Aorta (tissue), 5 donors: ENCODE data around the gene TBC1D16. TPM values are rescaled to one million over a fixed set of nuclear protein-coding genes. Genes with fewer than 3 reads are reported as not detected.
A peak's percentile ranks its signal among the peaks of the same experiment; 100 is the strongest.

Experiments used
- ATAC-seq: fragments of 200-7000 bp; cut with Tn5 transposase; one replicate; pipeline ENCODE4 v1.9.1; 2022; ENCODE audit warnings: moderate library complexity; ENCODE audit not compliant: low FRiP score
- DNase-seq, 2 donors: peaks; one replicate each; pipeline ENCODE4 v3.0.0-alpha.2; 2020
- H3K27ac ChIP-seq, 2 donors: one replicate each; pipeline ENCODE4 v1.5.1; 2013; ENCODE audit warnings: low read length in 2 of 2, mild to moderate bottlenecking in 2 of 2, moderate library complexity in 2 of 2, control low read depth in 1 of 2, inconsistent platforms in 1 of 2, low read depth in 1 of 2
- H3K27me3 ChIP-seq, 2 donors: one replicate each; pipeline ENCODE4 v1.6.1; 2013; ENCODE audit warnings: control low read depth in 1 of 2, low read length in 1 of 2, mild to moderate bottlenecking in 1 of 2, moderate library complexity in 1 of 2; ENCODE audit not compliant: insufficient read depth in 2 of 2, control insufficient read depth in 1 of 2
- H3K36me3 ChIP-seq, 2 donors: one replicate each; pipeline ENCODE4 v1.6.1; 2013; ENCODE audit warnings: control low read depth in 1 of 2, low read length in 1 of 2, mild to moderate bottlenecking in 1 of 2; ENCODE audit not compliant: insufficient read depth in 2 of 2, control insufficient read depth in 1 of 2
- H3K4me1 ChIP-seq, 2 donors: one replicate each; pipeline ENCODE4 v1.6.1; 2013; ENCODE audit warnings: low read length in 2 of 2, control low read depth in 1 of 2, mild to moderate bottlenecking in 1 of 2, moderate library complexity in 1 of 2; ENCODE audit not compliant: insufficient read depth in 2 of 2, control insufficient read depth in 1 of 2
- H3K4me3 ChIP-seq, 2 donors: one replicate each; pipeline ENCODE4 v1.5.1; 2013; ENCODE audit warnings: low read length in 2 of 2, control low read depth in 1 of 2, mild to moderate bottlenecking in 1 of 2
- H3K9me3 ChIP-seq: one replicate; pipeline ENCODE4 v1.6.1; 2013; ENCODE audit warnings: mild to moderate bottlenecking, low read length; ENCODE audit not compliant: control insufficient read depth
- WGBS, 2 donors: extraction: QIAGEN DNeasy Blood & Tissue Kit; methylation state at CpG; one replicate each; pipeline ENCODE4 v1.1.7; 2013; 5-methylcytosine and 5-hydroxymethylcytosine counted together
- intact Hi-C, 2 donors: fragments of 100-400 bp; cut with DNase I; formaldehyde crosslinking; loops; one replicate each; pipeline versions ENCODE4 v1.14.2 to v1.15.0; 2022
- polyA plus RNA-seq, 2 donors: library from polyadenylated mRNA; stranded (reverse); fragments of 200-250 nt; gene quantifications; one replicate each; pipeline ENCODE4 v1.2.3, GENCODE V29; 2013
- total RNA-seq, 2 donors: library from RNA; stranded (reverse); fragmentation: NEBNext Ultra II Directional; extraction: Animal tissue kit (Norgen Biotek cat#: 25700); gene quantifications; one replicate each; pipeline ENCODE4 v1.2.1, GENCODE V29; 2021
- donor health status: healthy with polysubstance abuse.
- donor health status: Bipolar disorder and iron deficiency.
- donor health status: DM: no; HTN: no; CAD: no.
- donor health status: DM: no; HTN: no; CAD: no.
- donor health status: DM: yes; HTN: yes; CAD: no.

The TBC1D16 gene
- total and polyA plus RNA-seq, 4 donors = 6.4 to 43.6 (median 27.7) TPM

DNA sequence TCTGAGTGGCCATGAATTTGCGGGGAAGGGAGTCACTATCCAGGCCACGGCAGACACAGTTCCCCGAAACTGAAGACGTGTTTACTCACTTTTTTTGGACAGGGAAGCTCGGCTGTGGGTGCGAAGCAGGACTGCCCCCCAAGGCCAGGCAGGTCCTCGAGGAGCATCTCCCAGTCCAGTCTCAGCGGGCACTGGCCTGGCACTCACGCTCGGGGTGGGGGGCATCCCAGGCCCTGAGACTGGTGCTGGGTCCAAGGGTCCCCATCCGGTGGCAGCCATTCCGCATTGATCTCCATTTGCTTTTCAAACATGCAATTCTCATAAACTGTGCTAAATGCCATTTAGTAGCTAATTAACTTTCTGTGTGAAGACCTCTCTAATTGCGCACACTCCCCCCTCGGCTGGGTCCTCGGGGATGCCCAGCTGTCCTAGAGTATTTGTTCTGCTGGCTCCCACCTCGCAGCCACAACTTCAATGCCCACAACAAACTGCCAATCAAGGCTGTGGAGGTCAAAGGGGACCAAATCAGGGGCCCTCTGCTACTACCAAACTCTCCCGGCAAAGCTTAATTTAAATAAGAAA is 50.2 kb downstream of the TBC1D16 start:
- Histone ChIP-seq H3K36me3 (no peaks in the 10 kb centered on the region), H3K9me3 (no peaks in the 10 kb centered on the region), H3K27ac (no peak overlapping the region), H3K4me3 (no peak overlapping the region), H3K27me3 (no peaks in the 10 kb centered on the region), H3K4me1 (no peaks in the 10 kb centered on the region)
- WGBS, 2 donors = 96% methylated on average over 17 of the region's 17 CpGs
- ATAC-seq (no peak), DNase-seq (peak; percentile 40 to 52)
- intact Hi-C loops = no loop called here

- Histone ChIP-seq H3K4me1 (no peaks in the 10 kb centered on the region), H3K4me3 (no peak overlapping the region), H3K27me3 (no peaks in the 10 kb centered on the region), H3K9me3 (no peaks in the 10 kb centered on the region), H3K27ac (no peak overlapping the region), H3K36me3 (no peaks in the 10 kb centered on the region)
- 86 to 92% methylated on average over 10 of the region's 10 CpGs for WGBS, 2 donors
- ATAC-seq (no peak), DNase-seq (peak; percentile 11 to 15)
- intact Hi-C loops = no loop called here
These were observed 50.8 kb downstream of the TBC1D16 start for GRCh38 chr17:79984877-79985276.

- WGBS, 2 donors = 94 to 97% methylated on average over 5 of the region's 5 CpGs
- Histone ChIP-seq H3K27me3 (no peaks in the 10 kb centered on the region), H3K4me1 (no peaks in the 10 kb centered on the region), H3K36me3 (no peaks in the 10 kb centered on the region), H3K4me3 (no peak overlapping the region), H3K9me3 (no peaks in the 10 kb centered on the region), H3K27ac (no peak overlapping the region)
- intact Hi-C loops = no loop called here
- no peak for DNase-seq
- no peak for ATAC-seq
These were observed 51.4 kb downstream of the TBC1D16 start for GRCh38 chr17:79984045-79984840.

GRCh38 chr17:79983456-79983855 is 52.2 kb downstream of the TBC1D16 start:
- Histone ChIP-seq H3K4me1 (no peaks in the 10 kb centered on the region), H3K27ac (no peak overlapping the region), H3K36me3 (no peaks in the 10 kb centered on the region), H3K9me3 (no peaks in the 10 kb centered on the region), H3K4me3 (no peak overlapping the region), H3K27me3 (no peaks in the 10 kb centered on the region)
- 81 to 85% methylated on average over 14 of the region's 14 CpGs for WGBS, 2 donors
- peak; percentile 39 to 62 for DNase-seq
- intact Hi-C loops = no loop called here
- ATAC-seq = no peak

- Histone ChIP-seq H3K4me3 (no peak overlapping the region), H3K27ac (no peak overlapping the region), H3K9me3 (no peaks in the 10 kb centered on the region), H3K36me3 (no peaks in the 10 kb centered on the region), H3K4me1 (no peaks in the 10 kb centered on the region), H3K27me3 (no peaks in the 10 kb centered on the region)
- intact Hi-C loops = no loop called here
- 95% methylated on average over 17 of the region's 17 CpGs for WGBS, 2 donors
- no peak for ATAC-seq
- DNase-seq = peak; percentile 32 to 57
These were observed 52.7 kb downstream of the TBC1D16 start for GRCh38 chr17:79982986-79983385.

- no peaks in the 10 kb centered on the region for H3K9me3 ChIP-seq
- intact Hi-C loops = no loop called here
- no peaks in the 10 kb centered on the region for H3K27me3 ChIP-seq
- ATAC-seq = no peak
- no peak overlapping the region for H3K27ac ChIP-seq
- H3K4me1 ChIP-seq = no peaks in the 10 kb centered on the region
- 94 to 95% methylated on average over 23 of the region's 23 CpGs for WGBS, 2 donors
- H3K4me3 ChIP-seq = no peak overlapping the region
- peak; percentile 31 to 47 for DNase-seq
- H3K36me3 ChIP-seq = no peaks in the 10 kb centered on the region
These were observed 54.0 kb downstream of the TBC1D16 start for GRCh38 chr17:79981661-79982101.

DNA sequence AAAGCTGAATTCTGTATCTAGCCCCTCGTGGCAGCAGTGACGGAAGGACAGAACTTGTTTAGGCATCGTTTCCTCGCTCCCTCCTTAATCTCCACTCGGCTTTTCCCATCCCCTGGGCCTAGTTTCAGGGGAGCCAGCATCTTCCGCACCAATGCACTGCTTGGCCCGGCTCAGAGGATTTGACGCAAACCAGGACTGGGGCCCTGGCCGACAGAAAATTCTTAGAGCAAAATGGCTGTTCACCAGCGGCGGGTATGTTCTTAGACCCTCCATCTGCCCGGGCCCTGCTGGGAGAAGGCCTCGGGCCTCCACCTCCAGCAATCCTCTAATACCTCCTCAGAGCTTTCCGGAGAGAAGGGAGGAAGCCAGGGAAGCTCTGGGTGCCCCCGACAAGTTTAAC is 54.6 kb downstream of the TBC1D16 start:
- 87 to 91% methylated on average over 15 of the region's 15 CpGs for WGBS, 2 donors
- Histone ChIP-seq H3K9me3 (no peaks in the 10 kb centered on the region), H3K4me1 (no peaks in the 10 kb centered on the region), H3K27me3 (no peaks in the 10 kb centered on the region), H3K4me3 (no peak overlapping the region), H3K36me3 (no peaks in the 10 kb centered on the region), H3K27ac (no peak overlapping the region)
- intact Hi-C loops = no loop called here
- ATAC-seq (no peak), DNase-seq (peak in 1 of 2 donors; percentile 49)

- Histone ChIP-seq H3K36me3 (no peaks in the 10 kb centered on the region), H3K27ac (no peak overlapping the region), H3K4me1 (no peaks in the 10 kb centered on the region), H3K9me3 (no peaks in the 10 kb centered on the region), H3K4me3 (no peak overlapping the region), H3K27me3 (no peaks in the 10 kb centered on the region)
- no peak for ATAC-seq
- 94 to 96% methylated on average over 23 of the region's 23 CpGs for WGBS, 2 donors
- peak; percentile 22 to 30 for DNase-seq
- intact Hi-C loops = no loop called here
These were observed 55.2 kb downstream of the TBC1D16 start for GRCh38 chr17:79980246-79981043.
